Naive B cell (primary cell): ENCODE results near the gene CADM4. TPM values are rescaled to one million over a fixed set of nuclear protein-coding genes. Genes with fewer than 3 reads are reported as not detected.

Experiments
- ATAC-seq, 2 donors: fragments of 150-1000 bp; cut with Tn5 transposase; 2 replicates each; pipeline ENCODE4 v1.10.0; 2021; ENCODE audit warnings: low read depth in 2 of 2, mild to moderate bottlenecking in 2 of 2, moderate library complexity in 2 of 2
- DNase-seq: peaks from one replicate; pipeline ENCODE4 v3.0.0; 2022
- H3K27ac Mint-ChIP-seq, 6 donors: one replicate each; pipeline ENCODE4 v1.8.0; 2020 to 2022; ENCODE audit warnings: mild to moderate bottlenecking in 6 of 6, mixed read lengths in 6 of 6, moderate library complexity in 5 of 6, inconsistent platforms in 2 of 6
- H3K27me3 Mint-ChIP-seq, 3 donors: one replicate each; pipeline ENCODE4 v1.8.0; 2021 to 2022; ENCODE audit warnings: mixed read lengths in 3 of 3, mild to moderate bottlenecking in 1 of 3
- H3K36me3 Mint-ChIP-seq, 2 donors: one replicate each; pipeline ENCODE4 v1.8.0; 2020 to 2022; ENCODE audit warnings: mixed read lengths in 2 of 2, inconsistent platforms in 1 of 2, mild to moderate bottlenecking in 1 of 2
- H3K4me1 Mint-ChIP-seq, 3 donors: one replicate each; pipeline ENCODE4 v1.8.0; 2020 to 2022; ENCODE audit warnings: mixed read lengths in 3 of 3, inconsistent platforms in 1 of 3, mild to moderate bottlenecking in 1 of 3, moderate library complexity in 1 of 3
- H3K4me3 Mint-ChIP-seq, 8 donors: one replicate each; pipeline ENCODE4 v1.8.0; 2020 to 2022; ENCODE audit warnings: mild to moderate bottlenecking in 8 of 8, mixed read lengths in 8 of 8, moderate library complexity in 8 of 8, inconsistent platforms in 2 of 8
- H3K9me3 Mint-ChIP-seq, 7 donors: one replicate each; pipeline ENCODE4 v1.8.0; 2020 to 2022; ENCODE audit warnings: mixed read lengths in 7 of 7, mild to moderate bottlenecking in 5 of 7, inconsistent platforms in 2 of 7, moderate library complexity in 1 of 7
- polyA plus RNA-seq, 6 donors: library from polyadenylated mRNA; unstranded; fragments of 300-500 nt; fragmentation: Illumina TruSeq; gene quantifications; one replicate each; pipeline ENCODE4 v1.2.3, GENCODE V29; 2021; ENCODE audit warnings: low read depth in 6 of 6

CADM4 gene
- polyA plus RNA-seq, 6 donors from 2014 or later, result 0.12 to 0.22 (median 0.19) TPM; not detected in 2

DNA sequence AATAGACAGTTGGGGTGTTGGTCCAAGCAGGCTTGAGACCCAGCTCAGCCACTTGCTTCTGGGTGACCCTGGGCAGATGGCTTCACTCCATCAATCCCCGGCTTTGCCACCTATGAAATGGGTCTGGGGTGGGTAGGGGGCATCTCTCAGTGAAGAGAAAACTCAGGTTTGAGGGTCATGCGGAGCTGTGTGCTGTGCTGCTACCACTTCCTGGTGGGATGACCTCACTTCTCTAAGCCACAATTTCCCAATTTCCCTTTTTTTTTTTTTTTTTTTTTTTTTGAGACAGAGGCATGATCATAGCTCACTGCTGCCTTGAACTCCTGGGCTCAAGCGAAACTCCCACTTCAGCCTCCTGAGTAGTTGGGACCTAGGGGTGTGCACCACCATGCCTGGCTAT lies 34.9 kb upstream of the CADM4 start:
- H3K4me1 Mint-ChIP-seq, result peaks cover 8 to 21% (median 11%) of the 10 kb centered on the region in 3 donors

GRCh38 chr19:43674183-43674582 lies 34.5 kb upstream of the CADM4 start:
- ATAC-seq, result no peak
- Mint-ChIP-seq H3K4me3 (no peak overlapping the region), H3K27ac (peak overlapping the region in 1 of 6 donors; percentile 44), H3K4me1 (peaks cover 9 to 25% (median 11%) of the 10 kb centered on the region in 3 donors), H3K9me3 (no peaks in the 10 kb centered on the region), H3K27me3 (peaks cover 0 to 33% (median 3%) of the 10 kb centered on the region in 3 donors), H3K36me3 (no peaks in the 10 kb centered on the region)
- DNase-seq, result no peak

More for the DNA sequence above, 34.9 kb upstream of the CADM4 start:
- Mint-ChIP-seq H3K4me3 (no peak overlapping the region), H3K9me3 (no peaks in the 10 kb centered on the region), H3K36me3 (no peaks in the 10 kb centered on the region), H3K27ac (peak overlapping the region in 1 of 6 donors; percentile 44), H3K27me3 (peaks cover 0 to 33% (median 3%) of the 10 kb centered on the region in 3 donors)
- DNase-seq, result no peak
- no peak for ATAC-seq

DNA sequence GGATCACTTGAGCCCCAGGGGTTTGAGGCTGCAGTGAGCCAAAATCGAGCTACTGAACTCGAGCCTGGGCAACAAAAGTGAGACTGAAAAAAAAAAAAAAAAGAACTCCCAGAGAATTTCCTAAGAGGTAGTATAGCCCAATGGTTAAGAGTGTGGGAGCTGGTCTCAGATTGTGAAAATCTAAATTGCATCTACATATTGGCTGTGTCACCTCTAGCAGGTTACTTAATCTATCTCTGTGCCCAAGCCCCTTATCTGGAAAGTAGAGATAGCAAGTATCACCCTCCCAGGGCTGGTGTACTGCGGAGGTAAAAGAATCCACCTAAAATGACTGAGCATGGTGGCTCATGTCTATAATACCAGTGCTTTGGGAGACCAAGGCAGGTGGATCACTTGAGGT lies 34.0 kb upstream of the CADM4 start:
- Mint-ChIP-seq H3K36me3 (no peaks in the 10 kb centered on the region), H3K27ac (no peak overlapping the region), H3K4me3 (no peak overlapping the region), H3K27me3 (peaks cover under 1 to 39% (median 3%) of the 10 kb centered on the region in 3 donors), H3K9me3 (peaks cover 0 to 1% (median 0%) of the 10 kb centered on the region in 7 donors), H3K4me1 (peaks cover 14 to 31% (median 16%) of the 10 kb centered on the region in 3 donors)
- ATAC-seq, result no peak
- no peak for DNase-seq

GRCh38 chr19:43672061-43672679 lies 32.5 kb upstream of the CADM4 start:
- Mint-ChIP-seq H3K9me3 (peaks cover 0 to 7% (median 0%) of the 10 kb centered on the region in 7 donors), H3K27me3 (peaks cover 3 to 52% (median 12%) of the 10 kb centered on the region in 3 donors), H3K27ac (no peak overlapping the region), H3K4me3 (peak overlapping the region in 1 of 8 donors; percentile 0), H3K36me3 (peaks cover 0 to 6% of the 10 kb centered on the region in 2 donors), H3K4me1 (peaks cover 26 to 45% (median 29%) of the 10 kb centered on the region in 3 donors)
- DNase-seq (no peak), ATAC-seq (no peak)

- Mint-ChIP-seq H3K27me3 (peaks cover 0 to 49% (median 12%) of the 10 kb centered on the region in 3 donors), H3K27ac (peak overlapping the region; percentile 32 to 92 (median 64)), H3K4me1 (peaks cover 28 to 51% (median 35%) of the 10 kb centered on the region in 3 donors), H3K9me3 (peaks cover 0 to 7% (median 0%) of the 10 kb centered on the region in 7 donors), H3K36me3 (peaks cover 0 to 6% of the 10 kb centered on the region in 2 donors), H3K4me3 (peak overlapping the region; percentile 81 to 94 (median 88))
- peak; percentile 71 to 76 for ATAC-seq
- peak; percentile 77 for DNase-seq
Measured at GRCh38 chr19:43668406-43669109, 28.9 kb upstream of the CADM4 start.

DNA sequence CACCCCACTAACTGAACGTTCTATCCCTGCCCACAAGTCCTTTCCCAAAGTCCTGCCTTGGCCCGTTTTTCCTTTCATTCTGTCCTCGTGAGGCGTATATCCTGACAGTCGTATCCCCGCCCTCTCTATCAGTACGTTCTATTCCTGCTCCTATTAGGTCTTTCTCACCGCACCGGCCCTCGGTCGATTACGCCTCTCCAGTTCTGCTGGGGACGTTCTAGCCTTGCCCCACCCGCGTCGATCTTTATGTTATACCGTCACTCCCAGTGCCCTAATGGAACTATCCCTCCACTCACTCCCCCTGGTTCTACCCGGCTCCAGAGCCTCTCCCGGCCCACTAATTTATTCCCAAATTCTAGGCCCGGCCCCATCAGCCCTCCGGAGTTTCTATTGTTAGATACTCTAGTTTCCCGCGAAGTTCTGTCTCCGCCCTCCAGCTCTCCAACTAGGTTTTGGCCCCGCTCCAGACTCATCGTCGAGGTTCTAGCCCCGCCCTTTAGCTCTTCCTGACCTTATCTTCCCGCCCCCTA lies 28.3 kb upstream of the CADM4 start:
- ATAC-seq, result no peak
- H3K27ac Mint-ChIP-seq, result peak overlapping the region in 1 of 6 donors; percentile 94
- H3K9me3 Mint-ChIP-seq, result peaks cover 0 to 7% (median 0%) of the 10 kb centered on the region in 7 donors
- H3K4me3 Mint-ChIP-seq, result peak overlapping the region; percentile 81 to 94 (median 88)
- H3K4me1 Mint-ChIP-seq, result peaks cover 34 to 56% (median 36%) of the 10 kb centered on the region in 3 donors
- peaks cover 0 to 49% (median 12%) of the 10 kb centered on the region in 3 donors for H3K27me3 Mint-ChIP-seq
- H3K36me3 Mint-ChIP-seq, result peaks cover 0 to 6% of the 10 kb centered on the region in 2 donors
- DNase-seq, result no peak

- Mint-ChIP-seq H3K27ac (peak overlapping the region in 1 of 6 donors; percentile 14), H3K36me3 (peaks cover 0 to 6% of the 10 kb centered on the region in 2 donors), H3K4me1 (peaks cover 36 to 57% (median 36%) of the 10 kb centered on the region in 3 donors), H3K27me3 (peaks cover 0 to 47% (median 12%) of the 10 kb centered on the region in 3 donors), H3K4me3 (peak overlapping the region in 5 of 8 donors; percentile 82 to 94 (median 88)), H3K9me3 (peaks cover 0 to 7% (median 0%) of the 10 kb centered on the region in 7 donors)
- DNase-seq (no peak), ATAC-seq (no peak)
Measured at GRCh38 chr19:43667126-43667875, 27.7 kb upstream of the CADM4 start.

DNA sequence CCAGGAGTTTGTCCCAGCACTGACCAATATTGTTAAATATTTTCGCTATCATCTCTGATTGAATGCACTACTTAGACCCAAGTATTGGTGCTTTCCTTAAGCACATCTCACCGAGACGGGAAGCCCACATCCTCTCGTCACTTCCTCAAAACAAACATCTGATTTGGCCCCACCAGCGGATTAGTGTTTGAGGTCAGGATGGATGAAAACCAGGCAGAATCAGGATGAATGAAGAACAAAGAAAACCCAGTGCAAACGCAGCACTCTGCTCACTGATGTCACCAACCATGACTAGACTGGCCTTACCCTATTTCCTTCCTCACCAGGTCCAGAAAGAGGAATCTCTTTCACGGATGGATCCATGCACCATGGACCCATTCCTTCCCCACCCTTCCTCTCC lies 24.4 kb upstream of the CADM4 start:
- Mint-ChIP-seq H3K9me3 (peaks cover 0 to 7% (median under 1%) of the 10 kb centered on the region in 7 donors), H3K4me3 (peak overlapping the region in 4 of 8 donors; percentile 7 to 71 (median 26)), H3K27me3 (peaks cover 0 to 29% (median 12%) of the 10 kb centered on the region in 3 donors), H3K4me1 (peaks cover 26 to 40% (median 28%) of the 10 kb centered on the region in 3 donors), H3K36me3 (peaks cover 0 to 6% of the 10 kb centered on the region in 2 donors), H3K27ac (peak overlapping the region in 3 of 6 donors; percentile 22 to 62 (median 37))
- ATAC-seq, result peak; percentile 12 to 33
- peak; percentile 28 for DNase-seq

DNA sequence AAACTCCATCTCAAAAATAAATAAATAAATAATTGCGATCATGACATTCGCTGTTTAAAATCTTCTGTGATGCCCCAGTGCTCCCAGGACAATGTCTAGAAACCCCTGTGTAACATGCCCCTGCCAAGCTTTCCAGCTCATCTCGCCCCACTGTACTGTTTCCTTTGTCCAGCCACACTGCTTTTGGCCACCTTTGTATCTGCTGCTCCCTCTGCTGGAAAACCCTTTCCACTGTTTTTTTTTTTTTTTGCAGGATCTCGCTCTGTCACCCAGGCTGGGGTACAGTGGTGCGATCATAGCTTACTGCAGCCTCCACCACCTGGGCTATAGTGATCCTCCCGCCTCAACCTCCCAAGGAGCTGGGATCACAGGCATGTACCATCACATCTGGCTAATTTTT lies 22.8 kb upstream of the CADM4 start:
- H3K4me1 Mint-ChIP-seq, result peaks cover 12 to 25% (median 15%) of the 10 kb centered on the region in 3 donors
- no peaks in the 10 kb centered on the region for H3K36me3 Mint-ChIP-seq
- no peak for DNase-seq
- H3K4me3 Mint-ChIP-seq, result peak overlapping the region in 2 of 8 donors; percentile 22 to 31
- ATAC-seq, result no peak
- peaks cover 0 to 14% (median under 1%) of the 10 kb centered on the region in 3 donors for H3K27me3 Mint-ChIP-seq
- H3K9me3 Mint-ChIP-seq, result peaks cover 0 to 10% (median 6%) of the 10 kb centered on the region in 7 donors
- peak overlapping the region in 2 of 6 donors; percentile 18 to 46 for H3K27ac Mint-ChIP-seq

GRCh38 chr19:43660971-43661360 lies 21.3 kb upstream of the CADM4 start:
- Mint-ChIP-seq H3K4me1 (peaks cover 12 to 21% (median 17%) of the 10 kb centered on the region in 3 donors), H3K27me3 (no peaks in the 10 kb centered on the region), H3K9me3 (peaks cover 0 to 10% (median 6%) of the 10 kb centered on the region in 7 donors), H3K36me3 (no peaks in the 10 kb centered on the region), H3K27ac (no peak overlapping the region), H3K4me3 (no peak overlapping the region)
- no peak for ATAC-seq
- no peak for DNase-seq

- H3K4me1 Mint-ChIP-seq, result peaks cover 12 to 21% (median 17%) of the 10 kb centered on the region in 3 donors
- ATAC-seq (no peak), DNase-seq (no peak)
- H3K9me3 Mint-ChIP-seq, result peaks cover 2 to 12% (median 6%) of the 10 kb centered on the region in 7 donors
- no peaks in the 10 kb centered on the region for H3K27me3 Mint-ChIP-seq
- no peak overlapping the region for H3K27ac Mint-ChIP-seq
- no peaks in the 10 kb centered on the region for H3K36me3 Mint-ChIP-seq
- H3K4me3 Mint-ChIP-seq, result no peak overlapping the region
Measured at GRCh38 chr19:43660301-43660970, 20.8 kb upstream of the CADM4 start.

DNA sequence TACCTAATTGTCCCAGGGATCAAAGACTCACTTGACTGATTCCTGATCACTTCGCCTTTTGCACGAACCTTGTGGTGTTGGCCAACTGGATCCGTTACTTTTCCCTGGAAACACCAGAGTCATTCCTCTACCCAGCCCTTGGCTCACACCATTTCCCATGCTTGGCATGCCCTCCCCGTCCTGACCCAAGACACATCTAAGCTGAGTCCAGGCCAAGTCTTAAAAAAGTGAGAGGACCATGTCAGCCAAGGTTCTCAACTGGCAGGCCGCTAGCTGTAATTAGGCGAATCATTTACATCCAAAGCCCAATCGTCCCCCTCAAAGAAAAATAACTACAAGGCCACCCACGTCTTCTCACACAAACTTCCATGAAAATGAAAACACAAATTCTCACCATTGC lies 18.8 kb upstream of the CADM4 start:
- no peaks in the 10 kb centered on the region for H3K36me3 Mint-ChIP-seq
- no peak overlapping the region for H3K4me3 Mint-ChIP-seq
- no peak for ATAC-seq
- H3K9me3 Mint-ChIP-seq, result peaks cover 2 to 12% (median 6%) of the 10 kb centered on the region in 7 donors
- H3K27ac Mint-ChIP-seq, result peak overlapping the region in 1 of 6 donors; percentile 79
- no peaks in the 10 kb centered on the region for H3K27me3 Mint-ChIP-seq
- peaks cover 4 to 10% (median 6%) of the 10 kb centered on the region in 3 donors for H3K4me1 Mint-ChIP-seq
- DNase-seq, result no peak
